Stimulated activated naive CD8-positive, alpha-beta T cell treated with anti-CD3 and anti-CD28 coated beads, Interleukin-15, Interleukin-2, amounts not matched to agents 100 ng/mL and 50 ng/mL, for 24 hours (primary cell): ENCODE data around the gene HS3ST4.
"Not testable (repeated sequence)": the region's sequence is repeated elsewhere in the genome, so short reads cannot be mapped to it uniquely, and the experiment has no call there.

Source experiments
- H3K27ac Mint-ChIP-seq: one replicate; pipeline ENCODE4 v1.8.0; 2021; ENCODE audit warnings: mild to moderate bottlenecking, mixed read lengths
- H3K27me3 Mint-ChIP-seq: one replicate; pipeline ENCODE4 v1.8.0; 2021; ENCODE audit warnings: mixed read lengths
- H3K36me3 Mint-ChIP-seq: one replicate; pipeline ENCODE4 v1.8.0; 2021; ENCODE audit warnings: low read depth, mixed read lengths
- H3K4me1 Mint-ChIP-seq: one replicate; pipeline ENCODE4 v1.8.0; 2021; ENCODE audit warnings: low read depth, mixed read lengths
- H3K4me3 Mint-ChIP-seq: one replicate; pipeline ENCODE4 v1.8.0; 2021; ENCODE audit warnings: mild to moderate bottlenecking, mixed read lengths
- H3K9me3 Mint-ChIP-seq: one replicate; pipeline ENCODE4 v1.8.0; 2021; ENCODE audit warnings: mixed read lengths

The HS3ST4 gene

GRCh38 chr16:26078716-26079355, 387.1 kb downstream of the HS3ST4 start:
- Mint-ChIP-seq H3K27me3 (peaks cover 8% of the 10 kb centered on the region), H3K4me3 (no peak overlapping the region), H3K27ac (no peak overlapping the region), H3K9me3 (peaks cover 4% of the 10 kb centered on the region), H3K36me3 (no peaks in the 10 kb centered on the region), H3K4me1 (no peaks in the 10 kb centered on the region)

GRCh38 chr16:26087091-26087490, 395.3 kb downstream of the HS3ST4 start:
- Mint-ChIP-seq H3K27me3 (peaks cover 7% of the 10 kb centered on the region), H3K27ac (no peak overlapping the region), H3K4me3 (no peak overlapping the region), H3K4me1 (no peaks in the 10 kb centered on the region), H3K36me3 (no peaks in the 10 kb centered on the region), H3K9me3 (peaks cover 3% of the 10 kb centered on the region)

DNA sequence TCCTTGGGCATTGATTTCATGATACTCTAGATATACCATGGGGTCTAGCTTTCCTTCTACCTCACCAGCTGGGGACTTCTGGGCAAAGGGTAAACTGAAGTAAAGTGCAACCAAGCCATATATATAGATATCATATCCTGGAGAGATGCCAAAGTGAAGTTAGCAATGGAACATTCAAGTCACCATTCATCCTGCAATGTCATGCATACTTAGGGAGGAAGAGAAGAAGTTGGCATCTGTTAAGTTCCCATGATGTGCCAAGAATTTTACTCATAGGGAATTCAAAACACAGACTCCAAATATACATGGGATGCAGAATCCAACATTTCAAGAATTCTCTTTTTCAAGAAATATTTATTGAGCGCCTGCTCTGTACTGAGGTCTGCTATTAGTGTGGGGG, 399.8 kb downstream of the HS3ST4 start:
- Mint-ChIP-seq H3K27me3 (peaks cover 12% of the 10 kb centered on the region), H3K27ac (no peak overlapping the region), H3K9me3 (peaks cover 3% of the 10 kb centered on the region), H3K4me3 (no peak overlapping the region), H3K36me3 (no peaks in the 10 kb centered on the region), H3K4me1 (no peaks in the 10 kb centered on the region)

DNA sequence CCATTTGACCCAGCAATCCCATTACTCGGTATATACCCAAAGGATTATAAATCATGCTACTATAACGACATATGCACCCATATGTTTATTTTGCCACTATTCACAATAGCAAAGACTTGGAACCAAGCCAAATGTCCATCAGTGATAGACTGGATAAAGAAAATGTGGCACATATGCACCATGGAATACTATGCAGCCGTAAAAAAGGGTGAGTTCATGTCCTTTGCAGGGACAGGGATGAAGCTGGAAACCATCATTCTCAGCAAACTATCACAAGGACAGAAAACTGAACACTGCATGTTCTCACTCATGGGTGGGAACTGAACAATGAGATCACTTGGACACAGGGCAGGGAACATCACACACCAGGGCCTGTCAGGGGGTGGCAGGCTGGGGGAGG, 406.4 kb downstream of the HS3ST4 start:
- H3K36me3 Mint-ChIP-seq, H3K27me3 Mint-ChIP-seq, H3K4me1 Mint-ChIP-seq, H3K4me3 Mint-ChIP-seq, H3K9me3 Mint-ChIP-seq, H3K27ac Mint-ChIP-seq: not testable (repeated sequence)

GRCh38 chr16:26102369-26102768, 410.6 kb downstream of the HS3ST4 start:
- Mint-ChIP-seq H3K4me3 (no peak overlapping the region), H3K9me3 (peaks cover 11% of the 10 kb centered on the region), H3K36me3 (no peaks in the 10 kb centered on the region), H3K4me1 (no peaks in the 10 kb centered on the region), H3K27ac (no peak overlapping the region), H3K27me3 (peaks cover 3% of the 10 kb centered on the region)

DNA sequence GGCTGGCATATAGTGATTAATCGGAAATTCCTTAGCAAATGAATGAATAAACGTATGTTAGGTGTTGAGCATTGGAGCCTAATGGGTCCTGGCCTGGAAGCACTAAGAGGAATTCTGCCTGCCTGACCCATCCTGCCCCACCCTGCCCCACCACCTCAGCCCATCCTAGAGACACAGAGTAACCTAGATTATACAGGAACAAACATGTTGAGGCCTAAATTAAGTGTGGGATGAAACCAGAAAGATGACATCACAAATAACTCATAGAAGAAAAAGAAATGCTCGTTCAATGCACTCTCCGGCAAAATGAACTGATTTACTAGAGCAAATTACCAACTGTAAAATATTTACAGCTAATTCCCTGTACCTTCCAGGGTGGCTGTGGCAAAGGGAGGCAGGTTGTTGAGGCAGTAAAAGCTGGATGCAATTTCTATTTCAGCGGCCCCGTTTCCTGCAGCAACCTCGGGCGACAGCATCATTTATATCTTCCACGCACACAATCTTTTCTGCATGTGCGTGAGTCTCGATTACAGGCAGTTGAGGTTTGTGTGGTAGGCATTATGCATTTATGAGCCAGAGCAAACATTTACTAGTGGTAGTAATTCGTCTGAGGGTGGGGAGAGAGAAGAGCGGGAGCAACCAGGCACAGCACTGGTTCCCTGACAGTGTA, 417.2 kb downstream of the HS3ST4 start:
- H3K9me3 Mint-ChIP-seq, result peaks cover 8% of the 10 kb centered on the region
- H3K4me3 Mint-ChIP-seq, result no peak overlapping the region
- no peaks in the 10 kb centered on the region for H3K4me1 Mint-ChIP-seq
- H3K36me3 Mint-ChIP-seq, result no peaks in the 10 kb centered on the region
- H3K27ac Mint-ChIP-seq, result no peak overlapping the region
- peaks cover 9% of the 10 kb centered on the region for H3K27me3 Mint-ChIP-seq

DNA sequence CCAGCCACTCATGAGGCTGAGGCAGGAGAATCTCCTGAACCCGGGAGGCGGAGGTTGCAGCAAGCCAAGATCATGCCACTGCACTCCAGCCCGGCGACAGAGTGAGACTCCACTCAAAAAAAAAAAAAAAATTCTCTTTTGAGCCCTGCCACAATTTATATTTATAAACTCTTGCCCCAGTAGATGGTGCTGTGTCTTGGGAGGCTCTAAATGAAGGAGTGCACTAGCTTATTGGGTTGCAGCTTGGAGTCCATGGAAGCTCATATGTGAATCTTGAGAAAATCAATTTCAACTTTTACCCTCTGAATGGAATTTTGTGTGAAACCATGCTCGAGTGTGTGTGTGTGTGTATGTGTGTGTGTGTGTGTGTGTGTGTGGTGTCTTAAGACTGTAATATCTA, 420.1 kb downstream of the HS3ST4 start:
- Mint-ChIP-seq H3K27ac (no peak overlapping the region), H3K9me3 (peaks cover 4% of the 10 kb centered on the region), H3K27me3 (peaks cover 6% of the 10 kb centered on the region), H3K36me3 (no peaks in the 10 kb centered on the region), H3K4me1 (no peaks in the 10 kb centered on the region), H3K4me3 (no peak overlapping the region)

DNA sequence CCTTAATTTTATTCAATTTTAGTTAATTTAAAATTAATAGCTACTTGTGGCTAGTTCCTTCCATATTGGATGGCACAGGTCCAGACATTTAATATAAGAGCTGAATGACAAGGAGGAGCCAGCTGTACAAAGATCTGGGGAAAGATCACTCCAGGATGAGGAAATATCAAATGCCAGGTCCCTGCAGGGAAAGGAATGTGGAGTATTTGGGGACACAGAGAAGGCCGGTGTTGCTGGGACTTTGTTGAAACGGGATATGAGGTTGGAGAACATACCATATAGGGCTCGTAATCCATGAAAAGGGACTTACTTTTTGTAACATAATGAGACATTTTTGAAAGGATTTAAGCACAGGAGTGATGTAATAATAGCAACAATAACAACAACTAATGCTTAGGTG, 426.8 kb downstream of the HS3ST4 start:
- no peaks in the 10 kb centered on the region for H3K27me3 Mint-ChIP-seq

GRCh38 chr16:26120729-26121128, 429.0 kb downstream of the HS3ST4 start:
- no peaks in the 10 kb centered on the region for H3K27me3 Mint-ChIP-seq
- H3K36me3 Mint-ChIP-seq, result no peaks in the 10 kb centered on the region
- no peaks in the 10 kb centered on the region for H3K4me1 Mint-ChIP-seq
- H3K9me3 Mint-ChIP-seq, result no peaks in the 10 kb centered on the region
- no peak overlapping the region for H3K27ac Mint-ChIP-seq
- H3K4me3 Mint-ChIP-seq, result no peak overlapping the region

More for the DNA sequence above, 426.8 kb downstream of the HS3ST4 start:
- no peaks in the 10 kb centered on the region for H3K36me3 Mint-ChIP-seq
- H3K4me3 Mint-ChIP-seq, result no peak overlapping the region
- no peak overlapping the region for H3K27ac Mint-ChIP-seq
- no peaks in the 10 kb centered on the region for H3K4me1 Mint-ChIP-seq
- H3K9me3 Mint-ChIP-seq, result peaks cover 4% of the 10 kb centered on the region

GRCh38 chr16:26128296-26128695, 436.5 kb downstream of the HS3ST4 start:
- Mint-ChIP-seq H3K4me3 (no peak overlapping the region), H3K27ac (no peak overlapping the region), H3K9me3 (no peaks in the 10 kb centered on the region), H3K4me1 (no peaks in the 10 kb centered on the region), H3K36me3 (no peaks in the 10 kb centered on the region), H3K27me3 (peaks cover 8% of the 10 kb centered on the region)

DNA sequence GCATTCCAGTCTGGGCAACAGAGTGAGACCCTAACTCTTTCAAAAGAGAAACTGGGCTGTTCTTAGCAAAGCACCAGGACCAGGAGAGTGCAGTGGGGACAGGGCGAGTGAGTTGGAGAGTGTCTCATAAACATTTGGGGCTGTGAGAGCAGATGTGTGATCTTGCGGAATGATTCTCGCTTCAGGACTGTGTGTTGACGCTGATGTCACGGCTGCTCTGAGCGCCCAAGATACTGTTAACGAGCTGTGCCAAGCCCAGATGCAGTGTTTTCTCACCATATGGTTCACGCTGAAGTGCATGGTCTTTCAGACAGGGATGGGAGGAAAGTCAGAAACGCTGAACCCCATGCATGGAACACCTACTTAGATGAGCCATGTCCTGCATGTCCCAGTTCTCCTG, 438.2 kb downstream of the HS3ST4 start:
- H3K27ac Mint-ChIP-seq, result no peak overlapping the region
- H3K4me3 Mint-ChIP-seq, result no peak overlapping the region
- no peaks in the 10 kb centered on the region for H3K4me1 Mint-ChIP-seq
- H3K27me3 Mint-ChIP-seq, result peaks cover 13% of the 10 kb centered on the region
- no peaks in the 10 kb centered on the region for H3K9me3 Mint-ChIP-seq
- no peaks in the 10 kb centered on the region for H3K36me3 Mint-ChIP-seq

- Mint-ChIP-seq H3K27ac (no peak overlapping the region), H3K9me3 (no peaks in the 10 kb centered on the region), H3K27me3 (peaks cover 13% of the 10 kb centered on the region), H3K4me1 (no peaks in the 10 kb centered on the region), H3K4me3 (no peak overlapping the region), H3K36me3 (no peaks in the 10 kb centered on the region)
These were observed 441.8 kb downstream of the HS3ST4 start for GRCh38 chr16:26133416-26134093.

- H3K36me3 Mint-ChIP-seq, result no peaks in the 10 kb centered on the region
- no peak overlapping the region for H3K4me3 Mint-ChIP-seq
- H3K27ac Mint-ChIP-seq, result no peak overlapping the region
- H3K27me3 Mint-ChIP-seq, result peaks cover 13% of the 10 kb centered on the region
- no peaks in the 10 kb centered on the region for H3K4me1 Mint-ChIP-seq
- no peaks in the 10 kb centered on the region for H3K9me3 Mint-ChIP-seq
These were observed 442.8 kb downstream of the HS3ST4 start for GRCh38 chr16:26134588-26134987.

DNA sequence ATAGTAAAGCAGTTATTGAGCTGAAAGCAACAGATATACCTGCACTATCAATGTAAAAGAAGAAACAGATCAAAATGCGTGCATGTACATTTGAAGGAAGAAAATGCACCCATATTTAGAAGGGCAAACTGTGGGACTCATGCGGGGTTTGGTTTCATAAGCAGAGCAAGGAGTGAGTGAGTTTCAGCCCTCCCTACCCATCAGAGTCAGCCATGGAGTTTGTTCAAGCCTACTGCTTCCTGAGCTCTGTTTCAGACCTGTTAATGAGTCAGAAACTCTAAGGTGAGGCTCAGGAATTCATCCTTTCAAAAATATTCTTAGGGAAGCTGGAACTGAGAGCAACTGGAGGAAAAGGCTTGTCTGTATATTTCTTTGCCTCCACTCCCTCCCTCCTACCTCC, 446.2 kb downstream of the HS3ST4 start:
- no peaks in the 10 kb centered on the region for H3K9me3 Mint-ChIP-seq
- no peak overlapping the region for H3K4me3 Mint-ChIP-seq
- H3K27me3 Mint-ChIP-seq, result peaks cover 5% of the 10 kb centered on the region
- no peaks in the 10 kb centered on the region for H3K36me3 Mint-ChIP-seq
- H3K27ac Mint-ChIP-seq, result no peak overlapping the region
- no peaks in the 10 kb centered on the region for H3K4me1 Mint-ChIP-seq

DNA sequence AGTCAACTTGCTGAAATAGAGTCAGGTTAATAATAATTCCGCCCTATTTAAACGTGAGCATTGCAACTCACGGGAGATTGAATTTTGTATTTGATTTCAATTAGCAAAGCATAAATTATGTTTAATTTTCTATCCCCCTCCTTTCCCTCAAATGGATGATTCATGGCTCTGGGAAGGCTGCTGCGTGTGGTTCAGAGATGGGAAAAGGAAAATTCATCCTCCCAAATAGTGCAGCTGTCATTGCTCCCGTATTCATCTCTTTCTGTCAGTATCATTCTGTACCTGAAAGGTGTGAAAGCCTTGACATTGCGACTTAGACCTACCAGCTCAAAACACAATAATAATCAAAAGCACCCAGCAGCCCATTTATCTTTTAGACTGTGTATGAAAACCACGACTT, 447.3 kb downstream of the HS3ST4 start:
- Mint-ChIP-seq H3K27me3 (no peaks in the 10 kb centered on the region), H3K4me3 (no peak overlapping the region)

More for the DNA sequence above, 447.3 kb downstream of the HS3ST4 start:
- Mint-ChIP-seq H3K27ac (no peak overlapping the region), H3K9me3 (no peaks in the 10 kb centered on the region), H3K4me1 (no peaks in the 10 kb centered on the region), H3K36me3 (no peaks in the 10 kb centered on the region)
